Measurements from ENCODE around the gene FMO4.
"Not testable (repeated sequence)": the region's sequence is repeated elsewhere in the genome, so short reads cannot be mapped to it uniquely, and the experiment has no call there.

Gene FMO4

GRCh38 chr1:171298696-171299095 lies 15.3 kb upstream of the FMO4 start:
- H3K9me3 Mint-ChIP-seq: peaks cover 24% of the 10 kb centered on the region
- peaks cover 14% of the 10 kb centered on the region for H3K27me3 Mint-ChIP-seq (ENCODE audit: low read depth)
- H3K27ac Mint-ChIP-seq: no peak overlapping the region
- DNase-seq (ENCODE audit: low spot score): no peak
- no peak overlapping the region for H3K4me3 Mint-ChIP-seq
- H3K36me3 Mint-ChIP-seq (ENCODE audit: low read depth): no peaks in the 10 kb centered on the region
- no peaks in the 10 kb centered on the region for H3K4me1 Mint-ChIP-seq (ENCODE audit: low read depth)

- peaks cover 11% of the 10 kb centered on the region for H3K27me3 Mint-ChIP-seq (ENCODE audit: low read depth)
- no peak overlapping the region for H3K27ac Mint-ChIP-seq
- H3K4me1 Mint-ChIP-seq (ENCODE audit: low read depth): no peaks in the 10 kb centered on the region
- DNase-seq (ENCODE audit: low spot score): no peak
- H3K36me3 Mint-ChIP-seq (ENCODE audit: low read depth): no peaks in the 10 kb centered on the region
- H3K9me3 Mint-ChIP-seq: peaks cover 24% of the 10 kb centered on the region
- H3K4me3 Mint-ChIP-seq: no peak overlapping the region
Measured at GRCh38 chr1:171299342-171299741, 14.6 kb upstream of the FMO4 start.

GRCh38 chr1:171300401-171300800 lies 13.6 kb upstream of the FMO4 start:
- H3K27ac Mint-ChIP-seq: no peak overlapping the region
- DNase-seq (ENCODE audit: low spot score): no peak
- no peak overlapping the region for H3K4me3 Mint-ChIP-seq
- no peaks in the 10 kb centered on the region for H3K36me3 Mint-ChIP-seq (ENCODE audit: low read depth)
- H3K9me3 Mint-ChIP-seq: peaks cover 24% of the 10 kb centered on the region
- H3K4me1 Mint-ChIP-seq (ENCODE audit: low read depth): no peaks in the 10 kb centered on the region
- H3K27me3 Mint-ChIP-seq (ENCODE audit: low read depth): peaks cover 10% of the 10 kb centered on the region

- H3K4me1 Mint-ChIP-seq (ENCODE audit: low read depth): peaks cover 12% of the 10 kb centered on the region
- no peak overlapping the region for H3K4me3 Mint-ChIP-seq
- no peak overlapping the region for H3K27ac Mint-ChIP-seq
- H3K27me3 Mint-ChIP-seq (ENCODE audit: low read depth): no peaks in the 10 kb centered on the region
- H3K36me3 Mint-ChIP-seq (ENCODE audit: low read depth): no peaks in the 10 kb centered on the region
- no peaks in the 10 kb centered on the region for H3K9me3 Mint-ChIP-seq
- DNase-seq (ENCODE audit: low spot score): no peak
Measured at GRCh38 chr1:171310661-171311087, 3.3 kb upstream of the FMO4 start.

GRCh38 chr1:171311771-171312558 lies 2.0 kb upstream of the FMO4 start:
- no peaks in the 10 kb centered on the region for H3K9me3 Mint-ChIP-seq
- peaks cover 14% of the 10 kb centered on the region for H3K4me1 Mint-ChIP-seq (ENCODE audit: low read depth)
- no peak for DNase-seq (ENCODE audit: low spot score)
- no peak overlapping the region for H3K27ac Mint-ChIP-seq
- H3K4me3 Mint-ChIP-seq: no peak overlapping the region
- no peaks in the 10 kb centered on the region for H3K27me3 Mint-ChIP-seq (ENCODE audit: low read depth)
- H3K36me3 Mint-ChIP-seq (ENCODE audit: low read depth): no peaks in the 10 kb centered on the region

- H3K4me1 Mint-ChIP-seq (ENCODE audit: low read depth): peaks cover 14% of the 10 kb centered on the region
- no peak for DNase-seq (ENCODE audit: low spot score)
- H3K27ac Mint-ChIP-seq: peak overlapping the region; percentile 83
- no peaks in the 10 kb centered on the region for H3K9me3 Mint-ChIP-seq
- no peaks in the 10 kb centered on the region for H3K36me3 Mint-ChIP-seq (ENCODE audit: low read depth)
- peak overlapping the region; percentile 86 for H3K4me3 Mint-ChIP-seq
- H3K27me3 Mint-ChIP-seq (ENCODE audit: low read depth): no peaks in the 10 kb centered on the region
Measured at GRCh38 chr1:171313319-171313834, 606 bp upstream of the FMO4 start.

- Mint-ChIP-seq H3K27ac (no peak overlapping the region), H3K9me3 (no peaks in the 10 kb centered on the region), H3K4me3 (no peak overlapping the region), H3K36me3 (ENCODE audit: low read depth) (no peaks in the 10 kb centered on the region), H3K27me3 (ENCODE audit: low read depth) (no peaks in the 10 kb centered on the region), H3K4me1 (ENCODE audit: low read depth) (no peaks in the 10 kb centered on the region)
- no peak for DNase-seq (ENCODE audit: low spot score)
Measured at GRCh38 chr1:171329251-171329650, 15.3 kb downstream of the FMO4 start.

GRCh38 chr1:171334024-171334640 lies 20.1 kb downstream of the FMO4 start:
- H3K9me3 Mint-ChIP-seq: no peaks in the 10 kb centered on the region
- no peak overlapping the region for H3K27ac Mint-ChIP-seq
- no peaks in the 10 kb centered on the region for H3K27me3 Mint-ChIP-seq (ENCODE audit: low read depth)
- no peak overlapping the region for H3K4me3 Mint-ChIP-seq
- no peaks in the 10 kb centered on the region for H3K36me3 Mint-ChIP-seq (ENCODE audit: low read depth)
- DNase-seq (ENCODE audit: low spot score): no peak
- no peaks in the 10 kb centered on the region for H3K4me1 Mint-ChIP-seq (ENCODE audit: low read depth)

GRCh38 chr1:171335964-171336363 lies 22.0 kb downstream of the FMO4 start:
- no peak for DNase-seq (ENCODE audit: low spot score)
- Mint-ChIP-seq H3K4me1 (ENCODE audit: low read depth) (no peaks in the 10 kb centered on the region), H3K27me3 (ENCODE audit: low read depth) (no peaks in the 10 kb centered on the region), H3K36me3 (ENCODE audit: low read depth) (no peaks in the 10 kb centered on the region), H3K4me3 (no peak overlapping the region), H3K9me3 (no peaks in the 10 kb centered on the region), H3K27ac (no peak overlapping the region)

- H3K36me3 Mint-ChIP-seq (ENCODE audit: low read depth); H3K9me3 Mint-ChIP-seq; DNase-seq (ENCODE audit: low spot score); H3K27me3 Mint-ChIP-seq (ENCODE audit: low read depth); H3K27ac Mint-ChIP-seq; H3K4me3 Mint-ChIP-seq; H3K4me1 Mint-ChIP-seq (ENCODE audit: low read depth): not testable (repeated sequence)
Measured at GRCh38 chr1:171339345-171339744, 25.4 kb downstream of the FMO4 start.

- Mint-ChIP-seq H3K27me3 (ENCODE audit: low read depth) (no peaks in the 10 kb centered on the region), H3K4me3 (no peak overlapping the region), H3K4me1 (ENCODE audit: low read depth) (no peaks in the 10 kb centered on the region), H3K27ac (no peak overlapping the region), H3K36me3 (ENCODE audit: low read depth) (no peaks in the 10 kb centered on the region), H3K9me3 (peaks cover 16% of the 10 kb centered on the region)
- DNase-seq (ENCODE audit: low spot score): no peak
Measured at GRCh38 chr1:171343727-171344472, 29.9 kb downstream of the FMO4 start.

GRCh38 chr1:171344473-171344820 lies 30.5 kb downstream of the FMO4 start:
- Mint-ChIP-seq H3K27ac (no peak overlapping the region), H3K27me3 (ENCODE audit: low read depth) (no peaks in the 10 kb centered on the region), H3K4me1 (ENCODE audit: low read depth) (no peaks in the 10 kb centered on the region), H3K36me3 (ENCODE audit: low read depth) (no peaks in the 10 kb centered on the region), H3K4me3 (no peak overlapping the region), H3K9me3 (peaks cover 17% of the 10 kb centered on the region)
- no peak for DNase-seq (ENCODE audit: low spot score)

GRCh38 chr1:171345536-171345935 lies 31.6 kb downstream of the FMO4 start:
- no peaks in the 10 kb centered on the region for H3K27me3 Mint-ChIP-seq (ENCODE audit: low read depth)
- no peaks in the 10 kb centered on the region for H3K36me3 Mint-ChIP-seq (ENCODE audit: low read depth)
- no peak for DNase-seq (ENCODE audit: low spot score)

GRCh38 chr1:171346881-171347280 lies 32.9 kb downstream of the FMO4 start:
- no peak overlapping the region for H3K4me3 Mint-ChIP-seq

More at GRCh38 chr1:171345536-171345935, 31.6 kb downstream of the FMO4 start:
- no peaks in the 10 kb centered on the region for H3K4me1 Mint-ChIP-seq (ENCODE audit: low read depth)
- H3K9me3 Mint-ChIP-seq: peaks cover 20% of the 10 kb centered on the region
- H3K27ac Mint-ChIP-seq: no peak overlapping the region
- no peak overlapping the region for H3K4me3 Mint-ChIP-seq

More at GRCh38 chr1:171346881-171347280, 32.9 kb downstream of the FMO4 start:
- DNase-seq (ENCODE audit: low spot score): no peak
- no peaks in the 10 kb centered on the region for H3K36me3 Mint-ChIP-seq (ENCODE audit: low read depth)
- H3K9me3 Mint-ChIP-seq: peaks cover 20% of the 10 kb centered on the region
- H3K4me1 Mint-ChIP-seq (ENCODE audit: low read depth): no peaks in the 10 kb centered on the region
- H3K27me3 Mint-ChIP-seq (ENCODE audit: low read depth): no peaks in the 10 kb centered on the region
- no peak overlapping the region for H3K27ac Mint-ChIP-seq

Measured in T-helper 2 cell treated with Interferon-gamma antibody and Interleukin-4, amounts not matched to agents 5 μg/mL and 100 μg/mL, for 36 hours (primary cell).